Psoas muscle (tissue), 8 donors: ENCODE data around the gene HK3. TPM values are rescaled to one million over a fixed set of nuclear protein-coding genes. Genes with fewer than 3 reads are reported as not detected.

Experiments
- ATAC-seq, 4 donors: fragments of 200-7000 bp; cut with Tn5 transposase; one replicate each; pipeline ENCODE4 v1.9.1; 2020; ENCODE audit warnings: moderate library complexity in 3 of 4, mild to moderate bottlenecking in 2 of 4
- DNase-seq, 2 donors: peaks; one replicate each; pipeline ENCODE4 v3.0.0-alpha.2; 2020
- H3K27ac ChIP-seq: fragments of 200-600 bp; one replicate; pipeline ENCODE4 v1.8.0; 2022
- H3K27me3 ChIP-seq, 3 donors: fragments of 200-600 bp in 1 of 3; one replicate each; pipeline versions ENCODE4 v1.6.1 to v1.8.0; 2013 to 2022; ENCODE audit warnings: low read length in 2 of 3, mild to moderate bottlenecking in 2 of 3, moderate library complexity in 1 of 3; ENCODE audit not compliant: insufficient read depth in 3 of 3
- H3K36me3 ChIP-seq, 2 donors: fragments of 200-600 bp in 1 of 2; one replicate each; pipeline versions ENCODE4 v1.6.1 to v1.8.0; 2013 to 2022; ENCODE audit warnings: low read depth in 1 of 2, mild to moderate bottlenecking in 1 of 2, moderate library complexity in 1 of 2; ENCODE audit not compliant: insufficient read depth in 1 of 2
- H3K4me1 ChIP-seq: fragments of 200-600 bp; one replicate; pipeline ENCODE4 v1.8.0; 2022
- H3K4me3 ChIP-seq: fragments of 200-600 bp; one replicate; pipeline ENCODE4 v1.8.0; 2022; ENCODE audit warnings: mild to moderate bottlenecking
- H3K9me3 ChIP-seq: fragments of 200-600 bp; one replicate; pipeline ENCODE4 v1.8.0; 2022
- CTCF ChIP-seq: fragments of 200-600 bp; IDR thresholded peaks from one replicate; pipeline ENCODE4 v1.8.0; 2022; ENCODE audit warnings: antibody characterized with exemption
- WGBS, 3 donors: extraction: QIAGEN DNeasy Blood & Tissue Kit; methylation state at CpG; one replicate each; pipeline versions ENCODE4 v1.1.6 to v1.1.7; 2013; 5-methylcytosine and 5-hydroxymethylcytosine counted together
- intact Hi-C, 2 donors: fragments of 100-400 bp; cut with DNase I; formaldehyde crosslinking; loops; one replicate each; pipeline versions ENCODE4 v1.11.0 to v1.14.2; 2022
- polyA plus RNA-seq, 3 donors: library from polyadenylated mRNA; stranded (reverse); fragments of 200-250 nt; gene quantifications; one replicate each; pipeline ENCODE4 v1.2.3, GENCODE V29; 2013
- total RNA-seq, 4 donors: library from RNA; stranded (reverse); fragmentation: NEBNext Ultra II Directional in 2 of 4; extraction: Animal tissue kit (Norgen Biotek cat#: 25700) in 2 of 4; gene quantifications; one replicate each; pipeline versions ENCODE4 v1.2.1 to v1.2.4, GENCODE V29; 2021 to 2023
- donor health status: healthy with polysubstance abuse.
- donor health status: DM: no; HTN: no; CAD: no; lungs with moderate emphysema.
- donor health status: Bipolar disorder and iron deficiency.
- donor health status: healthy.
- donor health status: DM: yes; HTN: yes; CAD: no.
- donor health status: DM: no; HTN: no; CAD: no.
- donor health status: DM: no; HTN: no; CAD: no.
- donor health status: DM: yes; HTN: yes; CAD: no.

The HK3 gene
- total and polyA plus RNA-seq, 7 donors: 1.6 to 3.1 (median 2.4) TPM

GRCh38 chr5:176876506-176877431 lies 22.4 kb downstream of the HK3 start:
- 67 to 75% (median 72%) methylated on average over 20 to 24 of the region's 24 CpGs for WGBS, 3 donors
- H3K4me3 ChIP-seq: no peak overlapping the region
- peaks cover 0 to 49% (median 6%) of the 10 kb centered on the region in 3 donors for H3K27me3 ChIP-seq
- TF ChIP-seq CTCF: no peak
- DNase-seq (no peak), ATAC-seq (no peak)
- intact Hi-C loops: no loop called here
- H3K27ac ChIP-seq: no peak overlapping the region
- no peaks in the 10 kb centered on the region for H3K36me3 ChIP-seq
- no peaks in the 10 kb centered on the region for H3K4me1 ChIP-seq
- no peaks in the 10 kb centered on the region for H3K9me3 ChIP-seq

- Histone ChIP-seq H3K9me3 (no peaks in the 10 kb centered on the region), H3K27me3 (peaks cover 0 to 49% (median 6%) of the 10 kb centered on the region in 3 donors), H3K4me3 (no peak overlapping the region), H3K27ac (no peak overlapping the region), H3K4me1 (no peaks in the 10 kb centered on the region), H3K36me3 (no peaks in the 10 kb centered on the region)
- ATAC-seq (no peak), DNase-seq (no peak)
- WGBS, 3 donors: 42 to 49% (median 46%) methylated on average over 25 to 27 of the region's 27 CpGs
- TF ChIP-seq CTCF: no peak
- intact Hi-C loops: no loop called here
Measured at GRCh38 chr5:176875783-176876505, 23.2 kb downstream of the HK3 start.

GRCh38 chr5:176875014-176875550 lies 24.1 kb downstream of the HK3 start:
- Histone ChIP-seq H3K9me3 (no peaks in the 10 kb centered on the region), H3K4me3 (no peak overlapping the region), H3K4me1 (no peaks in the 10 kb centered on the region), H3K27me3 (peaks cover 0 to 49% (median 6%) of the 10 kb centered on the region in 3 donors), H3K27ac (no peak overlapping the region), H3K36me3 (no peaks in the 10 kb centered on the region)
- DNase-seq (no peak), ATAC-seq (no peak)
- no peak for TF ChIP-seq CTCF
- WGBS, 3 donors: 51 to 65% (median 51%) methylated on average over 17 of the region's 17 CpGs
- intact Hi-C loops: no loop called here

- Histone ChIP-seq H3K4me1 (no peaks in the 10 kb centered on the region), H3K36me3 (no peaks in the 10 kb centered on the region), H3K4me3 (no peak overlapping the region), H3K9me3 (no peaks in the 10 kb centered on the region), H3K27me3 (peaks cover 0 to 49% (median 6%) of the 10 kb centered on the region in 3 donors), H3K27ac (no peak overlapping the region)
- no peak for TF ChIP-seq CTCF
- intact Hi-C loops: no loop called here
- 55 to 69% (median 61%) methylated on average over 20 of the region's 20 CpGs for WGBS, 3 donors
- no peak for DNase-seq
- ATAC-seq: no peak
Measured at GRCh38 chr5:176874198-176874780, 24.9 kb downstream of the HK3 start.
